Activated CD4-positive, alpha-beta T cell treated with anti-CD3 and anti-CD28 coated beads, Interleukin-2, amount 10 ng/mL, durations not matched to agents 7 days and 5 days (primary cell): ENCODE data around the gene CTDSPL. TPM values are rescaled to one million over a fixed set of nuclear protein-coding genes. Genes with fewer than 3 reads are reported as not detected.

Experiments
- CTCF ChIA-PET: fragments of 350-600 bp; sonication (Branson Sonifier 250); formaldehyde crosslinking; loops from one replicate; lab custom pipeline; 2021; ENCODE audit warnings: antibody characterized with exemption; lab: Charles Lee
- POLR2A ChIA-PET: fragments of 350-600 bp; sonication (Branson Sonifier 250); formaldehyde crosslinking; loops from one replicate; lab custom pipeline; 2021; ENCODE audit warnings: antibody characterized with exemption; lab: Charles Lee
- DNase-seq: peaks from one replicate; pipeline ENCODE4 v3.0.0-alpha.2; 2020
- H3K27ac Mint-ChIP-seq: one replicate; pipeline ENCODE4 v1.8.0; 2021; ENCODE audit warnings: mild to moderate bottlenecking, moderate library complexity, mixed read lengths
- H3K27me3 Mint-ChIP-seq: one replicate; pipeline ENCODE4 v1.8.0; 2021; ENCODE audit warnings: mixed read lengths
- H3K36me3 Mint-ChIP-seq: one replicate; pipeline ENCODE4 v1.8.0; 2021; ENCODE audit warnings: low read depth, mixed read lengths
- H3K4me1 Mint-ChIP-seq: one replicate; pipeline ENCODE4 v1.8.0; 2021; ENCODE audit warnings: mixed read lengths
- H3K4me3 Mint-ChIP-seq: one replicate; pipeline ENCODE4 v1.8.0; 2021; ENCODE audit warnings: mild to moderate bottlenecking, moderate library complexity, mixed read lengths
- H3K9me3 Mint-ChIP-seq: one replicate; pipeline ENCODE4 v1.8.0; 2021; ENCODE audit warnings: mixed read lengths
- total RNA-seq, 2 experiments: library from RNA; stranded (reverse); gene quantifications; one replicate each; pipeline ENCODE4 v1.2.3, GENCODE V29; 2021

CTDSPL gene
- total RNA-seq, 2 experiments from 2014 or later = 4.6 to 4.7 TPM

GRCh38 chr3:38021196-38021595, 159.5 kb downstream of the CTDSPL start:
- H3K27me3 Mint-ChIP-seq = no peaks in the 10 kb centered on the region
- no peak overlapping the region for H3K4me3 Mint-ChIP-seq
- H3K9me3 Mint-ChIP-seq = peaks cover 6% of the 10 kb centered on the region
- no peak overlapping the region for H3K27ac Mint-ChIP-seq
- ChIA-PET CTCF (interaction anchor here (1.4 to 2.0 kb wide), 5 partner anchors 10 to 18 kb away, joined by 3 to 8 read pairs (median 4); no protein-coding TSS in a partner anchor), POLR2A (no interaction called here)
- peaks cover 35% of the 10 kb centered on the region for H3K4me1 Mint-ChIP-seq
- DNase-seq = no peak
- H3K36me3 Mint-ChIP-seq = peaks cover 14% of the 10 kb centered on the region

DNA sequence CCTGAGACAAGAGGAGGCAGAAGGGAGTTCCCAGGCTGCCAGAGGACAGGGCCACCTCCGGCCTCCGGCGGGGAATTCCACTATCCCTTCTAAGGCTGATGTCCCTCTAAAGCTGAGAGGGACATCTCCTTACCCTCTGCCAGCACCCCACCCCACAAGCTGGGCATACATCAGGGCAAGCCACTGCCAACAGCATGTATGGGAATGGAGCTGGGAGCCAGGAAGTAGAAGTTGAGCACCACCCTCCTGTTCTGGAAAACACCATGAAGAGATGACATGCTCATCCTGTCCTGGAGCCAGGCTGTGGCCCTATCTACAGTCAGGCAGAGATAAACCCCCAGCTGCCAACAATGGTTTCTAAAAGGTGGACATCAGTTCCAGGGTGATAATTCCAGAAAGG, 160.6 kb downstream of the CTDSPL start:
- ChIA-PET POLR2A (no interaction called here), CTCF (interaction anchor here (1.4 to 2.0 kb wide), 3 partner anchors 11 to 19 kb away, joined by 3 to 8 read pairs (median 4); no protein-coding TSS in a partner anchor)
- Mint-ChIP-seq H3K9me3 (no peaks in the 10 kb centered on the region), H3K4me1 (peaks cover 35% of the 10 kb centered on the region), H3K36me3 (peaks cover 6% of the 10 kb centered on the region), H3K27ac (no peak overlapping the region), H3K4me3 (no peak overlapping the region), H3K27me3 (peaks cover under 1% of the 10 kb centered on the region)
- DNase-seq = no peak

- ChIA-PET POLR2A (no interaction called here), CTCF (interaction anchor here (1.9 kb wide), 1 partner anchor 20 kb away, joined by 8 read pairs; no protein-coding TSS in a partner anchor)
- peaks cover 6% of the 10 kb centered on the region for H3K36me3 Mint-ChIP-seq
These were observed 161.4 kb downstream of the CTDSPL start for GRCh38 chr3:38022896-38023709.

DNA sequence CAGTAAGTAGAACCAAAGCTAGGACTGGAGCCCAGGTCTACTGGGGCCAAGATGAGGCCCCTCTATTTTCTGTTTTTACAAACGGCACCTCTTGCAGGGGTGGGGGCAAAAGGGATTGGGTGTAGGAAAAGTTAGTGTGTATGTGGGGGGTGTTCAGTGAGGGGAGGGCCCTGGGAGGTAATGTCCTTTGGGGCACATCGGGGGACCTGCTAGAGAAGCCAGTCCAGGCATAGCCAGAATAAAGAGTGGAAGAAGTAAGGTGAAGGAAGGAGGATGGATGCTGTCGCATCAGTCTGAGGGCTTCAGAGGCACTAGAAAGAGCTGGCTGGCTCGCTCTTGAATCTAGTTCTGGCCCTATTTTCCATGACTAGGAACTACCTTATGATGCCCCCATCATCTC, 165.2 kb downstream of the CTDSPL start:
- Mint-ChIP-seq H3K27ac (no peak overlapping the region), H3K9me3 (no peaks in the 10 kb centered on the region), H3K4me3 (no peak overlapping the region), H3K4me1 (peaks cover 47% of the 10 kb centered on the region), H3K36me3 (peaks cover 5% of the 10 kb centered on the region), H3K27me3 (peaks cover 27% of the 10 kb centered on the region)
- CTCF ChIA-PET = interaction anchor here (1.0 to 1.1 kb wide), 2 partner anchors 25 to 32 kb away, joined by 3 read pairs; no protein-coding TSS in a partner anchor
- POLR2A ChIA-PET = no interaction called here
- no peak for DNase-seq

More at GRCh38 chr3:38022896-38023709, 161.4 kb downstream of the CTDSPL start:
- peaks cover 9% of the 10 kb centered on the region for H3K27me3 Mint-ChIP-seq
- H3K4me1 Mint-ChIP-seq = peaks cover 35% of the 10 kb centered on the region
- DNase-seq = no peak
- H3K9me3 Mint-ChIP-seq = no peaks in the 10 kb centered on the region
- H3K4me3 Mint-ChIP-seq = peak overlapping the region; percentile 88
- peak overlapping the region; percentile 98 for H3K27ac Mint-ChIP-seq

GRCh38 chr3:38027466-38028465, 166.1 kb downstream of the CTDSPL start:
- Mint-ChIP-seq H3K4me3 (peak overlapping the region; percentile 44), H3K36me3 (peaks cover 5% of the 10 kb centered on the region), H3K27me3 (peaks cover 27% of the 10 kb centered on the region), H3K27ac (peak overlapping the region; percentile 58), H3K4me1 (peaks cover 42% of the 10 kb centered on the region), H3K9me3 (no peaks in the 10 kb centered on the region)
- ChIA-PET POLR2A (no interaction called here), CTCF (interaction anchor here (0.5 to 0.7 kb wide), 2 partner anchors 21 kb away, joined by 3 read pairs; no protein-coding TSS in a partner anchor)
- no peak for DNase-seq

DNA sequence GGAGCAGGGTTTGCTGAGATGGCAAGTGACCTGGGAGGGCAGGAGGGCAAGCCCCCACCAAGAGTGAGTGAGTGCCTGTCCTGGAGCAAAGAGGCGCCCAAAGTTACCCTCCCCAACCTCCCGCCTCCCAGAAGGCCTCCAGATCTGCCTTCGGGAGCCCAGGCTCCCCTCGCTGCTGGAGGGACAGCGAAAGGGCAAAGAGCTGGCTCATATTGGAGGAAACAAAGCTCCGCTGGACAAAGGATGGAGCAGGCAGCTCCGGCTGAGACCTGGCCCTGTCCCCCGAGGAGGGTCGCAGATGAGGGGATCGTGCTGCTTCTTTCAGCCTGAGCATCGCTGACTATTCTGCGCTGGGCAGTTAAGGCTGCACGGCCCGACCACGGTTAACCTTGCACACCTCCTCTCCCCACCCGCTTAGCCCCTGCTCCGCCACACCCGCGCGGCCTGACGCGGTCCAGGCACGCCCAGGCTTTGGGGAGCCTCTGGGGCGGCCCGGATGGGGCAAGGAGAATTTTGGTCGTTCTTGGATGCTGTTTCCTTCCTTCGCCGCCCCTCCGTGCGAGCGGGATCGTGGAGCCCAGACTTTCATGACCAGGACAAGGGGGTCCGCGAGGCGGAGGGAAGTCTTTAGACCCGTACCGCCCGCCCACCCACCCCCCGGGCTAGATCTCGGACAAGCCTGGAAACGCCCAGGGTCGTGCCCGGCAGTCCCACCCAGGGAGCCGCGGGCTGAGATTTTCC, 167.1 kb downstream of the CTDSPL start:
- peaks cover 5% of the 10 kb centered on the region for H3K36me3 Mint-ChIP-seq
- peak overlapping the region; percentile 58 for H3K27ac Mint-ChIP-seq
- H3K4me1 Mint-ChIP-seq = peaks cover 35% of the 10 kb centered on the region
- H3K9me3 Mint-ChIP-seq = no peaks in the 10 kb centered on the region
- peaks cover 27% of the 10 kb centered on the region for H3K27me3 Mint-ChIP-seq
- DNase-seq = no peak
- POLR2A ChIA-PET = interaction anchor here (0.7 kb wide), 1 partner anchor 39 kb away, joined by 3 read pairs; no protein-coding TSS in a partner anchor
- peak overlapping the region; percentile 44 for H3K4me3 Mint-ChIP-seq
- CTCF ChIA-PET = interaction anchor here (0.5 kb wide), 1 partner anchor 20 kb away, joined by 3 read pairs; no protein-coding TSS in a partner anchor

DNA sequence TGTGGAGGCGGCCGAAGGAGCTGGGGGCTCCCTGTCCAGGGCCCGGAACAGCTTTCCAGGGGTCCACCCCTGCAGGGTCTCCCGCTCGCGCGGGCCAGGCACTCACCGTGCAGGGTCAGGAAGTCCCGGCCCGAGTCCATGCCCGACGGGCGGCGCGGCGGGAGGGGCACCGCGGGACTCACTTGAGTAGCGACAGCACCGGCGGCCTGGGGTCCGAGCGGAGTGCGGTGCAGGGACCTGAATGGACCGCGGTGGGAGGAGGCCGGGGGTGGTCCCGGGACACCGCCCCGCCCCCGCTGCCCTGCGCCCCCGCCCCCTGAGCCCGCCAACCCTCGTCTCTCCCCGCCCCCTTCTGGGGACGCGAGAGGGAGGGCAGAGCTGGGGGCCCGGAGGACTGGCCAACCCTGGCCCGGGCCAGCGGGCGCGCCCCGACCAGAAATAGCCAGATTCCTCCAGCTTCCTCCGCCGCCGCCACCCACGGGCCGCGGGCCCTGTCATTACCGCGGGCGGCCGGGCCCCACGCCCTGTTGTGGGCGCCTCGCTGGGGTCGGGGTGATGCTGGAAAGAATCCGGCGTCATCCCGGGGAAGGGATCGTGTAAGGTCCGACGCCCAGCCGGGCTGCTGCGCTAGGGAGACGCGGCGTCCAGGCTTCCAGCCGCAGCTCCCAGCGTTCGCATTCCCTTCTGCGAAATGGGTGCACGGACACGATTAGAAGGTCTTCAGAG, 167.9 kb downstream of the CTDSPL start, which contains the start of gene PLCD1:
Gene PLCD1 (minus strand): TSS at position 243 of the 726 bp plus-strand sequence. CDS start 103 bp downstream, at position 140.
- ChIA-PET CTCF (interaction anchor here (1.2 to 2.5 kb wide), 3 partner anchors 10 to 11 kb away, joined by 3 to 7 read pairs (median 6); partner anchors contain the start of gene DLEC1), POLR2A (no interaction called here)
- peaks cover 33% of the 10 kb centered on the region for H3K4me1 Mint-ChIP-seq
- H3K36me3 Mint-ChIP-seq = peaks cover 5% of the 10 kb centered on the region
- H3K4me3 Mint-ChIP-seq = peak within 1 kb of the TSS; percentile 44
- H3K9me3 Mint-ChIP-seq = no peaks in the 10 kb centered on the region
- peak; percentile 34 for DNase-seq
- H3K27ac Mint-ChIP-seq = peak within 1 kb of the TSS; percentile 58
- peaks cover 27% of the 10 kb centered on the region for H3K27me3 Mint-ChIP-seq

DNA sequence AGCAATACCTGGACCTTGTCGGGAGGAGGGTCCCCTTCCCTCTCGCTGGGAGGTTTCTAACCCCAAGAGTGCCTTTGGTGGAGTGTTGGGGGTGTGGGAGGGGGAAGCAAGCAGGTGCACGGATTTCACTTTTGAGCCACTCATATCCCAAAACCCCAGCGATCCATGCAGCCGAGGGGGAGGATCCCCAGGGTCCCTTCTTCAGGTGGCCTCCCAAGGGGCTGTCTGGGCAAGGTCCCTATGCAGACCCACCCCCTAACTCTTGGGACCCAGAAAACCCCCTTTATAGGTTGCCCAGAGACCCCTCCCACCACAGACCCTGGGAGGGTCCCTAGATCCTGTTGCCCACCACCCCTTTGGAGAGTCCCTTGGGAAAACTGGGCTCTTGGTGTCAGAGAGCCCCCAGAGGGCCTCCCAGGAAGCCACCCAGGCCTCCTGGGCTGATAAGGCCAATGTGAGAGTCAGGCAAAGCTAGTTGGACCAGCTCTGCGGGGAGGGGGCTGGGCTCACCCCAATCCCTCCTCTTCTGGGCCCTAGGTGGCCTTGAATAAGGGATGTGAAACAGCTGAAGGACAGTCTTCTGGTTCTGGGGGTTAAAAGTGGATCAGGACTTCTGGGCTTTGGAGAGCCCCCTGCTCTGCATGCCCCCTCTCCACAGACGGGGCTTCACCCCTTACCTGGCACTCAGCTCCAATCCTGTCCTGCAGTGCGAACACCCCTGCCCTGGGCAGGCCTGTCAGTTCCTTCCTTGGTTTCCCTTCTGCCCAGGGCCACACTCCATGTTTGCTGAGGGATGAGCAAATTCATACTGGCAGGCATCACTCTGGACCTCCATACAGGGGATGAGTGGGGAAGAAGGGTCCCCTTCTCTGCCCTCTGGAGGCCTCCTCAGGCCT, 168.7 kb downstream of the CTDSPL start:
- peaks cover 27% of the 10 kb centered on the region for H3K27me3 Mint-ChIP-seq
- H3K9me3 Mint-ChIP-seq = no peaks in the 10 kb centered on the region
- H3K27ac Mint-ChIP-seq = no peak overlapping the region
- H3K4me1 Mint-ChIP-seq = peaks cover 29% of the 10 kb centered on the region
- H3K4me3 Mint-ChIP-seq = peak overlapping the region; percentile 7
- H3K36me3 Mint-ChIP-seq = peaks cover 5% of the 10 kb centered on the region
- ChIA-PET CTCF (interaction anchor here (0.8 to 2.5 kb wide), 4 partner anchors 9 to 20 kb away, joined by 3 to 7 read pairs (median 4); partner anchors contain the start of gene DLEC1), POLR2A (no interaction called here)
- DNase-seq = no peak

GRCh38 chr3:38031022-38031994, 169.6 kb downstream of the CTDSPL start:
- H3K27ac Mint-ChIP-seq = peak overlapping the region; percentile 75
- peaks cover 24% of the 10 kb centered on the region for H3K4me1 Mint-ChIP-seq
- H3K36me3 Mint-ChIP-seq = peaks cover 2% of the 10 kb centered on the region
- ChIA-PET CTCF (interaction anchor here (0.8 to 2.5 kb wide), 7 partner anchors 8 to 75 kb away, joined by 3 to 7 read pairs (median 4); partner anchors contain the start of gene DLEC1), POLR2A (no interaction called here)
- peaks cover 27% of the 10 kb centered on the region for H3K27me3 Mint-ChIP-seq
- no peak for DNase-seq
- no peaks in the 10 kb centered on the region for H3K9me3 Mint-ChIP-seq
- no peak overlapping the region for H3K4me3 Mint-ChIP-seq
